CD4-positive, alpha-beta T cell treated with Interleukin-21 for 1 hour (primary cell): Measurements from ENCODE around the gene VAV2.
"Not testable (repeated sequence)": the region's sequence is repeated elsewhere in the genome, so short reads cannot be mapped to it uniquely, and the experiment has no call there.

Experiments used
- DNase-seq: peaks from one replicate; pipeline ENCODE4 v3.0.0-alpha.2; 2020

Gene VAV2

GRCh38 chr9:133996531-133997520 is 4.7 kb upstream of the VAV2 start:
- no peak for DNase-seq

- no peak for DNase-seq
These were observed 3.1 kb upstream of the VAV2 start for GRCh38 chr9:133995012-133995896.

- peak; percentile 70 for DNase-seq
These were observed 2.4 kb upstream of the VAV2 start for GRCh38 chr9:133994353-133995011.

GRCh38 chr9:133993635-133994253 is 1.6 kb upstream of the VAV2 start:
- DNase-seq = peak; percentile 0

GRCh38 chr9:133992780-133993634 is 883 bp upstream of the VAV2 start:
- peak; percentile 73 for DNase-seq

- no peak for DNase-seq
These were observed 756 bp downstream of the VAV2 start for GRCh38 chr9:133991214-133991921.

GRCh38 chr9:133990366-133991213 is 1.5 kb downstream of the VAV2 start:
- no peak for DNase-seq

- DNase-seq = no peak
These were observed 2.3 kb downstream of the VAV2 start for GRCh38 chr9:133989625-133990365.

DNA sequence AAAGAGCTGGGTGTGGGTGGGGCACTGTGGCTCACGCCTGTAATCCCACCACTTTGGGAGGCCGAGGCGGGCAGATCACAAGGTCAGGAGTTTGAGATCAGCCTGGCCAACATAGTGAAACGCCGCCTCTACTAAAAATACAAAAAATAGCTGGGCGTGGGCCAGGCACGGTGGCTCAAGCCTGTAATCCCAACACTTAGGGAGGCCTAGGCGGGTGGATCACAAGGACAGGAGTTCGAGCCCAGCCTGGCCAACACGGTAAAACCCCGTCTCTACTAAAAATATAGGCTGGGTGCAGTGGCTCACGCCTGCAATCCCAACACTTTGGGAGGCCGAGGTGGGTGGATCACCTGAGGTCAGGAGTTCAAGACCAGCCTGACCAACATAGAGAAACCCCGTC is 3.4 kb downstream of the VAV2 start:
- DNase-seq = not testable (repeated sequence)

GRCh38 chr9:133987946-133988665 is 4.0 kb downstream of the VAV2 start:
- no peak for DNase-seq

DNA sequence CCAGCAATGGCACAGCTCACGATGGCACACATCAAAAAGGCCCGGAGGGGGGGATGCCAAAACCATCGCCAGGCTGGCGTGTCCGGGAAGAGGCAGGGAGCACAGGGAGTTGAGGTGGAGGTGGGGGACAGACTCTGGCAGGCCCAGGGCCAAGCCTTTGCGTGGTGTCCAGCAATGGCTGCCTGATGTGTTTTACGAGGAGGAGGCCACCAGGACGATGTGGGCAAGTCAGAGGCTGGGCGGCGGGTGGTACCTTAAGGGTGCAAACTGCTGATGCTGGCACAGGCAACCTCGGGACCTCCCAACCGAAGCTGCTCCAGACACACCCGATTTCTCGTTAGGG is 4.7 kb downstream of the VAV2 start:
- DNase-seq = no peak

DNA sequence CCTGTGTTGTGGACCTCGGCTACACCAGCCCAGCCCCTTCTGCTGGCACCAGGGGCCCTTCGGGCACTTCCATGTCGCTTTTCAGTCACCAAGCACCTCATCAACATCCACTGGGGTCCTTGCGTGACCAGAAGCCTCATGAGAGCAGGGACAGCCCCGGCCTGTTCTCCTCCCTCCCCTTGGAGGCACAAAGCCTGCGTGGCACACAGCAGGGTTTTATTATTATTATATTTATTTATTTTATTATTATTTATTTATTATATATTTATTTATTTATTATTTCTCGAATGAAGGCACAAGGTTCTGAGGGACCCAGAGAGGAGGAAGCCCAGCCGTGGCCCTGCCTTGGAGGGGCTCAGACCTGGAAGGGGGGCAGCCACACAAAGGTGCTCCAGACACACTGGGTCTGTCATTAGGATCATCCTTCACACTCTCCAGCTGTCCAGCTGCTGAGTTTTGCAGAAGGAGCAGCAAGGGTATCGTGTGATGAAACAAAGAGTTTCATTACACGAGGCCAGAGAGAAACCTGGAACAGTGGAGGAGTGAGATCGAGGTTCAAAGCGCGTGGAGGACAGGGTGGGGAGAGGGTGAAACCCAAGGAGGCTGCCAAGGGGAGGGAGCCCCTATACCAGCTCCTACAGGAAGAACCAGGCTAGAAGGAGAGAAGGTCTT is 5.2 kb downstream of the VAV2 start:
- no peak for DNase-seq

DNA sequence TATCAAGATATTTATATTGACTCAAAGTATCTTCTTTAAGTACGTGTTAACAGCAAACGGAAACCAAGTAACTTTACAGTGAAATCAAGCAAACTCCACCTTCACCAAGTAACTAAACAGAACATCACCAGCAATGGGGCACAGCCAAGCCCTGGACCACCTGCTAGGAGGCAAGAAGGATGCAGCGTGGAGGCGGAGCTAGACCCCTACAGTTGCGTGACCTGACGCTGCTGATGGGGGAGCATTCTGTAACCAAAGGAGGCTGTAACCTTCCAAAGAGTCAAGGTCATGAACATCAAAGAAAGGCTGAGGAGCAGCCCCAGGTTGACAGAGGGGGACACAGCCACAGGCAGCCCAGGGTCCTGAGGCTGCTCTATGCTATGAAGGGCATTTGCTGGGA is 6.1 kb downstream of the VAV2 start:
- DNase-seq = no peak

GRCh38 chr9:133982971-133983720 is 9.0 kb downstream of the VAV2 start:
- DNase-seq = no peak

- no peak for DNase-seq
These were observed 10.0 kb downstream of the VAV2 start for GRCh38 chr9:133981958-133982681.

DNA sequence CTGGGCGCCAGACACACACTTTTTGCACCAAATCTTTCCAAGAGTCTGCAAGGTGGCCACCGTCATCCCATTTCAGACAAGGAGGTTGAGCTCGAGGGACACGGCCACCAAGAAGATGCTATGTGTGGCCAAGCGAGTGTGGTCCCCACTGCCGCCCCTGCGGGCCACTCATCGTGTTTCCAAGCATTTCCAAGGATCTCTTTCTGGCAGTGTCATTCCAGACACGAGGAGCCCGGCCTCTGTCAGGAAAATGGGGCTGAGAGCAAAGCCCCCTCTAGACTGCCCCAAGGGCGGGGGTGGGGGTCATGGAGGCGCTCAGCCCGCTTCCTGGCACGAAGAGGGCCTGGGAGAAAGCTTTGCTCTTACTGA is 10.6 kb downstream of the VAV2 start:
- DNase-seq = no peak
